GM12864 (cell line): ENCODE results near the gene ZSCAN4.

Experiments
- DNase-seq: peaks from one replicate; pipeline ENCODE4 v3.0.0-alpha.2; 2011; ENCODE audit warnings: low read depth
- H3K4me3 ChIP-seq: 2 replicates; pipeline ENCODE4 v1.5.1; 2011; ENCODE audit warnings: mild to moderate bottlenecking, low read depth, low read length, control low read depth
- TF ChIP-seq, protein P1 (sequence below): IDR thresholded peaks from 2 replicates; pipeline ENCODE4 v1.5.1; 2011; ENCODE audit warnings: low read depth, mild to moderate bottlenecking, moderate library complexity, low read length, control low read depth, inconsistent platforms; ENCODE audit errors: missing control alignments

Gene ZSCAN4

GRCh38 chr19:57641715-57642234, 27.0 kb upstream of the ZSCAN4 start:
- no peak for DNase-seq
- TF ChIP-seq, protein P1, sequence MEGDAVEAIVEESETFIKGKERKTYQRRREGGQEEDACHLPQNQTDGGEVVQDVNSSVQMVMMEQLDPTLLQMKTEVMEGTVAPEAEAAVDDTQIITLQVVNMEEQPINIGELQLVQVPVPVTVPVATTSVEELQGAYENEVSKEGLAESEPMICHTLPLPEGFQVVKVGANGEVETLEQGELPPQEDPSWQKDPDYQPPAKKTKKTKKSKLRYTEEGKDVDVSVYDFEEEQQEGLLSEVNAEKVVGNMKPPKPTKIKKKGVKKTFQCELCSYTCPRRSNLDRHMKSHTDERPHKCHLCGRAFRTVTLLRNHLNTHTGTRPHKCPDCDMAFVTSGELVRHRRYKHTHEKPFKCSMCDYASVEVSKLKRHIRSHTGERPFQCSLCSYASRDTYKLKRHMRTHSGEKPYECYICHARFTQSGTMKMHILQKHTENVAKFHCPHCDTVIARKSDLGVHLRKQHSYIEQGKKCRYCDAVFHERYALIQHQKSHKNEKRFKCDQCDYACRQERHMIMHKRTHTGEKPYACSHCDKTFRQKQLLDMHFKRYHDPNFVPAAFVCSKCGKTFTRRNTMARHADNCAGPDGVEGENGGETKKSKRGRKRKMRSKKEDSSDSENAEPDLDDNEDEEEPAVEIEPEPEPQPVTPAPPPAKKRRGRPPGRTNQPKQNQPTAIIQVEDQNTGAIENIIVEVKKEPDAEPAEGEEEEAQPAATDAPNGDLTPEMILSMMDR: no peak
- H3K4me3 ChIP-seq: no peak overlapping the region

DNA sequence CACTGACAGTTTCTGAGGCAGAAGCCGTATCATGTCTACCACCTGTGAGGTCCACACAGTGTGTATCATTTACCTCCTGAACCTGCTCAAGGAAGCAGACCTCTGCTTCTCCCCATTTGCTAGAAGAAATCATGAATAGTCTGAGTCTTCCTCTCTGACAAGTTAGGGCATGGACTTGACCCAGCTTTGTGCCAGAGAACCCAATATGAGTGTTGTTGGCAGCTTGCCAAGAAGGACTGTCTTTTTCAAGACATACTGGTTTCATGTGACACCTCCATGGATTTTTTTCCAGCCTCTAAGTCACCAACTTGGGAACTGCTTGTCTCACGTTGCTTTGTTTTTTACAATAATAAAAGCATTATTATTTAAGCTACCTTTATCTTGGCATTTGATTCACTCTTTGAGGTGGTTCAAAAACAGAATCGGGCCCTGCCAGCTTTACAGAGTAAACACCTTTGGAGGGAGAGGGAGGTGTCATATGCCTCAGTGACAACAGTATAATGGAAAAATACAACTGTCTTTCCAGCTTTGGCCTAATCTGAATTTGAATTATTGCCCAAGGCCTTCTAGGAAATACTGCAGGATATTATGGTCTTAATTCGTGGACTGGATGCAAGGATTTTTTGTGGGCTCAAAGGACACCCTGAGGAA, 26.2 kb upstream of the ZSCAN4 start:
- TF ChIP-seq, protein P1: no peak
- H3K4me3 ChIP-seq: no peak overlapping the region
- DNase-seq: no peak

DNA sequence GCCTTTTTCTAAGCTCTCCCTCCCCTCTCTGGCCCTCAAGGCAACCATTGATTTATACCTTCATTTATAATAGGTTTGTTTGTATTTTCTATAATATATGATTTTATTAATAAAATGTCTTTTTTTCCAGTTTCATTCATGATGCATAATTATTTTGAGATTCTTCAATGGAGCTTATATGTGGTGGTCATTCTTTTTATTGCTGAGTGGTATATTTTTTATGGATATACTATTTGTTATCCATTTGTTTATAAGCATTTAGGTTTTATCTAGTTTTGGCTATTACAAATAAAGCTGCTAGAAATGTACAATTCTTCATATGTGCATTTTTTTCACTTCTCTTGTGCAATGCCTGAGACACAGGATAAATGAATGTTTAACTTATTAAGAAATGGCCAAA, 25.0 kb upstream of the ZSCAN4 start:
- no peak for DNase-seq
- TF ChIP-seq, protein P1: no peak
- H3K4me3 ChIP-seq: no peak overlapping the region

GRCh38 chr19:57648331-57649003, 20.3 kb upstream of the ZSCAN4 start:
- DNase-seq: no peak
- TF ChIP-seq, protein P1: no peak
- no peak overlapping the region for H3K4me3 ChIP-seq

DNA sequence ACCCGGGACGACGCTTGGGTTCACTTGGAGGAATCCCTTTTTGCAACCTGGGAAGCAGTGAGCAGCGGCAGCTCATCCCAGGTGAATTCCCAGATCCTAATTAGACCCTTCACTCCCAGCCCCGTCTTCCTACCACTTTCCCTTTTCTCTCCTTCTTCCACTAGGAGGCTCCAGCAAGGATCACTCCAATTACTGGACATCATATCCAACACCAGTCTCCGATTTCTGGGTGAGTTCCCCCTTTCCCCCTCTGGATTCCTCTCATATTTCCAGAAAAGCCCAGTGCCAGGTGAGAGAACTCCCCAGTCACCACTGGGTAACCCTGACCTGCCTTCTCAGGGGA, 17.1 kb upstream of the ZSCAN4 start:
- TF ChIP-seq, protein P1: no peak
- no peak for DNase-seq
- no peak overlapping the region for H3K4me3 ChIP-seq

DNA sequence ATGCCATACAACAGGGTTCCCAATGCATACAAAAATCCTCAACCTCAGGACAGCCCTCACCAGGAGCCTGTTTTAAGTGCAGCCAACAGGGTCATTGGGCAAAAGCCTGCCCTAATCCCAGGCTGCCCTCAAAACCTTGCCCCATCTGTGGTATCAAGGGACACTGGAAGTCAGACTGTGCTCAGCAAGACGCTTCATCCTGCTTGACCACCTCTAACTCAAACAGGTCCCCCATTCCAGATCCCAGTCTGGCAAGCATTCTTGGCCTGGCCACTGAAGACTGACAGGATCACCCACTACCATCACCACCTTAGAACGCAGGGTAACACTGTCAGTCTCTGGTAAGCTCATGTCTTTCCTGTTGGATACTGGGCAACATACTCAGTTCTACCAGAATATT, 15.0 kb upstream of the ZSCAN4 start:
- no peak overlapping the region for H3K4me3 ChIP-seq

More for the DNA sequence above, 15.0 kb upstream of the ZSCAN4 start:
- no peak for DNase-seq
- TF ChIP-seq, protein P1: no peak
